Stimulated activated CD4-positive, alpha-beta T cell treated with anti-CD3 and anti-CD28 coated beads, Interleukin-4, amount 100 ng/mL, for 4 hours (primary cell): ENCODE data around the gene SPRY2.

Experiments
- DNase-seq, 2 experiments: peaks; one replicate each; pipeline ENCODE4 v3.0.0-alpha.2; 2020

Gene SPRY2

GRCh38 chr13:80312012-80312704, 28.8 kb downstream of the SPRY2 start:
- DNase-seq: no peak

GRCh38 chr13:80309926-80310325, 31.0 kb downstream of the SPRY2 start:
- no peak for DNase-seq

- DNase-seq: no peak
Observed at GRCh38 chr13:80307401-80307987, 33.4 kb downstream of the SPRY2 start.

- no peak for DNase-seq
Observed at GRCh38 chr13:80306337-80306972, 34.5 kb downstream of the SPRY2 start.

GRCh38 chr13:80305737-80306136, 35.2 kb downstream of the SPRY2 start:
- no peak for DNase-seq

GRCh38 chr13:80303225-80303811, 37.6 kb downstream of the SPRY2 start:
- DNase-seq: no peak

- no peak for DNase-seq
Observed at GRCh38 chr13:80299046-80299445, 41.9 kb downstream of the SPRY2 start.

GRCh38 chr13:80297503-80297902, 43.4 kb downstream of the SPRY2 start:
- DNase-seq: no peak

- DNase-seq: no peak
Observed at GRCh38 chr13:80297094-80297493, 43.8 kb downstream of the SPRY2 start.

- no peak for DNase-seq
Observed at GRCh38 chr13:80296638-80297037, 44.3 kb downstream of the SPRY2 start.

GRCh38 chr13:80290591-80290990, 50.3 kb downstream of the SPRY2 start:
- DNase-seq: no peak
